ENCODE data around the gene SETD3.

Gene SETD3

GRCh38 chr14:99481745-99482099 lies 1.1 kb upstream of the SETD3 start:
- DNase-seq = peak; percentile 34

GRCh38 chr14:99480917-99481744 lies 472 bp upstream of the SETD3 start, which contains the start of gene CCNK:
Gene CCNK (plus strand): TSS chr14:99481409. CDS start chr14:99492678, 11,269 bp downstream.
- DNase-seq = peak; percentile 100

- DNase-seq = no peak
Measured at GRCh38 chr14:99479160-99479905, 1.3 kb downstream of the SETD3 start.

GRCh38 chr14:99478128-99478527 lies 2.5 kb downstream of the SETD3 start:
- no peak for DNase-seq

GRCh38 chr14:99476864-99477263 lies 3.8 kb downstream of the SETD3 start:
- DNase-seq = no peak

- DNase-seq = no peak
Measured at GRCh38 chr14:99475660-99476059, 5.0 kb downstream of the SETD3 start.

GRCh38 chr14:99475179-99475578 lies 5.5 kb downstream of the SETD3 start:
- no peak for DNase-seq

- DNase-seq = peak; percentile 20
Measured at GRCh38 chr14:99473458-99473857, 7.2 kb downstream of the SETD3 start.

GRCh38 chr14:99472937-99473336 lies 7.7 kb downstream of the SETD3 start:
- DNase-seq = no peak

GRCh38 chr14:99471731-99472130 lies 8.9 kb downstream of the SETD3 start:
- no peak for DNase-seq

GRCh38 chr14:99468836-99469592 lies 11.6 kb downstream of the SETD3 start:
- DNase-seq = peak; percentile 94

GRCh38 chr14:99468081-99468480 lies 12.6 kb downstream of the SETD3 start:
- no peak for DNase-seq

GRCh38 chr14:99467336-99468078 lies 13.2 kb downstream of the SETD3 start:
- DNase-seq = no peak

GRCh38 chr14:99466758-99467157 lies 13.9 kb downstream of the SETD3 start:
- no peak for DNase-seq

- no peak for DNase-seq
Measured at GRCh38 chr14:99465288-99465687, 15.4 kb downstream of the SETD3 start.

GRCh38 chr14:99463974-99464373 lies 16.7 kb downstream of the SETD3 start:
- no peak for DNase-seq

- DNase-seq = no peak
Measured at GRCh38 chr14:99462210-99462609, 18.4 kb downstream of the SETD3 start.

- no peak for DNase-seq
Measured at GRCh38 chr14:99461411-99462085, 19.1 kb downstream of the SETD3 start.

GRCh38 chr14:99460793-99461192 lies 19.9 kb downstream of the SETD3 start:
- no peak for DNase-seq

- DNase-seq = no peak
Measured at GRCh38 chr14:99459481-99460100, 21.1 kb downstream of the SETD3 start.

GRCh38 chr14:99454246-99454645 lies 26.4 kb downstream of the SETD3 start:
- no peak for DNase-seq

GRCh38 chr14:99452968-99453367 lies 27.7 kb downstream of the SETD3 start:
- DNase-seq = no peak

Measured in DMS79 treated with DMSO at 0.1 percent for 48 hours (cell line).